PC-9 (cell line): ENCODE measurements around the gene FLYWCH1. TPM values are rescaled to one million over a fixed set of nuclear protein-coding genes. Genes with fewer than 3 reads are reported as not detected.

Experiments used
- BruUV-seq: library from RNA; stranded (reverse); fragments of 400-500 nt; replicated peaks from 2 replicates; lab custom pipeline; 2021; lab: Mats Ljungman, UMichigan
- CTCF ChIA-PET: fragments of 300-600 bp; sonication (Branson Sonifier 250); formaldehyde crosslinking; loops from one replicate; lab custom pipeline; 2022; ENCODE audit warnings: antibody characterized with exemption; lab: Charles Lee
- POLR2A ChIA-PET: fragments of 300-600 bp; sonication (Branson Sonifier 250); formaldehyde crosslinking; loops from one replicate; lab custom pipeline; 2022; ENCODE audit warnings: antibody characterized with exemption; ENCODE audit not compliant: unreplicated experiment; lab: Charles Lee
- DNase-seq, 2 experiments: peaks; one replicate each; pipeline versions ENCODE4 v3.0.0 to v3.0.0-alpha.2; 2015 to 2022; ENCODE audit warnings: mixed read lengths in 1 of 2
- H2AFZ ChIP-seq: fragments of 200-600 bp; sonication (generic); 2 replicates; pipeline ENCODE4 v1.8.1; 2017; ENCODE audit warnings: antibody characterized with exemption
- H3F3A ChIP-seq: fragments of 200-600 bp; sonication (generic); 2 replicates; pipeline ENCODE4 v1.8.1; 2017; ENCODE audit warnings: antibody characterized with exemption, mild to moderate bottlenecking, low read depth; ENCODE audit not compliant: insufficient read depth
- H3K27ac ChIP-seq: fragments of 200-600 bp; sonication (generic); 2 replicates; pipeline ENCODE4 v1.6.1; 2016; ENCODE audit warnings: mixed run types
- H3K27me3 ChIP-seq: fragments of 200-600 bp; sonication (generic); 2 replicates; pipeline ENCODE4 v1.6.1; 2016; ENCODE audit warnings: low read depth, mixed run types; ENCODE audit not compliant: insufficient read depth
- H3K36me3 ChIP-seq: fragments of 200-600 bp; sonication (generic); 2 replicates; pipeline ENCODE4 v1.6.1; 2016; ENCODE audit warnings: low read depth, mixed run types
- H3K4me1 ChIP-seq: fragments of 200-600 bp; sonication (generic); replicated peaks from 2 replicates; pipeline ENCODE4 v1.6.1; 2016; ENCODE audit warnings: mixed run types; ENCODE audit not compliant: insufficient read depth
- H3K4me2 ChIP-seq: fragments of 200-600 bp; sonication (generic); 2 replicates; pipeline ENCODE4 v1.6.1; 2017; ENCODE audit warnings: mixed run types
- H3K4me3 ChIP-seq: fragments of 200-600 bp; sonication (generic); 2 replicates; pipeline ENCODE4 v1.6.1; 2016; ENCODE audit warnings: mixed run types
- H3K79me2 ChIP-seq: fragments of 200-600 bp; sonication (generic); 2 replicates; pipeline ENCODE4 v1.6.1; 2017; ENCODE audit warnings: low read depth, mixed run types
- H3K9me2 ChIP-seq: fragments of 200-600 bp; sonication (generic); 2 replicates; pipeline ENCODE4 v1.8.1; 2017; ENCODE audit warnings: mild to moderate bottlenecking; ENCODE audit not compliant: insufficient read depth
- H3K9me3 ChIP-seq: fragments of 200-600 bp; sonication (generic); 2 replicates; pipeline ENCODE4 v1.8.1; 2016; ENCODE audit warnings: low read depth; ENCODE audit not compliant: insufficient read depth
- H4K20me1 ChIP-seq: fragments of 200-600 bp; sonication (generic); 2 replicates; pipeline ENCODE4 v1.8.1; 2017; ENCODE audit not compliant: insufficient read depth
- EZH2 ChIP-seq: fragments of 200-600 bp; sonication (generic); IDR thresholded peaks from 2 replicates; pipeline ENCODE4 v1.8.0; 2017; ENCODE audit warnings: antibody characterized with exemption, low read depth
- intact Hi-C: fragments of 100-400 bp; cut with micrococcal nuclease; formaldehyde crosslinking; loops from one replicate; pipeline ENCODE4 v1.10.0; 2022; ENCODE audit not compliant: unreplicated experiment
- total RNA-seq: library from RNA; stranded (reverse); gene quantifications from 2 replicates; pipeline ENCODE4 v1.2.3, GENCODE V29; 2021
- TF ChIP-seq, protein P1 (sequence below): fragments of 200-600 bp; sonication (generic); conservative IDR thresholded peaks from 2 replicates; pipeline ENCODE4 v1.6.1; 2017; ENCODE audit warnings: mixed run types, antibody characterized with exemption, mild to moderate bottlenecking, moderate library complexity

Gene FLYWCH1
- total RNA-seq, 1 experiment from 2014 or later, result 79.9 TPM

- Histone ChIP-seq H3F3A (peaks cover 31% of the 10 kb centered on the region; the same call in 1 of the 2 replicates), H3K9me3 (no peaks in the 10 kb centered on the region), H3K4me3 (peak within 1 kb of the TSS; percentile 77), H3K9me2 (no peaks in the 10 kb centered on the region), H3K36me3 (no peaks in the 10 kb centered on the region), H3K4me1 (peaks cover 5% of the 10 kb centered on the region), H3K4me2 (peak within 1 kb of the TSS; percentile 96), H3K27ac (no peak within 1 kb of the TSS), H3K27me3 (no peaks in the 10 kb centered on the region), H3K79me2 (peaks cover 6% of the 10 kb centered on the region; the same call in 1 of the 2 replicates), H4K20me1 (no peaks in the 10 kb centered on the region), H2AFZ (peak within 1 kb of the TSS; percentile 82)
- intact Hi-C loops, result loop anchor here (10.0 kb wide), 1 partner anchor 84 kb away; the partner anchor contains the start of gene FLYWCH2
- ChIA-PET CTCF (interaction anchor here (0.6 kb wide), 1 partner anchor 56 kb away, joined by 3 read pairs; no protein-coding TSS in a partner anchor), POLR2A (interaction anchor here (0.6 kb wide), 1 partner anchor 826 kb away, joined by 8 read pairs; no protein-coding TSS in a partner anchor)
- peak; percentile 68 to 95 for DNase-seq
- BruUV-seq, result no TSS peak
- TF ChIP-seq EZH2, result no peak
- TF ChIP-seq, protein P1, sequence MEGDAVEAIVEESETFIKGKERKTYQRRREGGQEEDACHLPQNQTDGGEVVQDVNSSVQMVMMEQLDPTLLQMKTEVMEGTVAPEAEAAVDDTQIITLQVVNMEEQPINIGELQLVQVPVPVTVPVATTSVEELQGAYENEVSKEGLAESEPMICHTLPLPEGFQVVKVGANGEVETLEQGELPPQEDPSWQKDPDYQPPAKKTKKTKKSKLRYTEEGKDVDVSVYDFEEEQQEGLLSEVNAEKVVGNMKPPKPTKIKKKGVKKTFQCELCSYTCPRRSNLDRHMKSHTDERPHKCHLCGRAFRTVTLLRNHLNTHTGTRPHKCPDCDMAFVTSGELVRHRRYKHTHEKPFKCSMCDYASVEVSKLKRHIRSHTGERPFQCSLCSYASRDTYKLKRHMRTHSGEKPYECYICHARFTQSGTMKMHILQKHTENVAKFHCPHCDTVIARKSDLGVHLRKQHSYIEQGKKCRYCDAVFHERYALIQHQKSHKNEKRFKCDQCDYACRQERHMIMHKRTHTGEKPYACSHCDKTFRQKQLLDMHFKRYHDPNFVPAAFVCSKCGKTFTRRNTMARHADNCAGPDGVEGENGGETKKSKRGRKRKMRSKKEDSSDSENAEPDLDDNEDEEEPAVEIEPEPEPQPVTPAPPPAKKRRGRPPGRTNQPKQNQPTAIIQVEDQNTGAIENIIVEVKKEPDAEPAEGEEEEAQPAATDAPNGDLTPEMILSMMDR, result no peak
These were observed 57.2 kb downstream of the FLYWCH1 start, which contains the start of gene PAQR4 for GRCh38 chr16:2968738-2969544. TSS of gene PAQR4 (plus strand) at chr16:2969348. CDS start at chr16:2969675, 327 bp downstream.

GRCh38 chr16:2969545-2970521, 58.1 kb downstream of the FLYWCH1 start:
- no peaks in the 10 kb centered on the region for H3K36me3 ChIP-seq
- peaks cover 6% of the 10 kb centered on the region; the same call in 1 of the 2 replicates for H3K79me2 ChIP-seq
- POLR2A ChIA-PET, result interaction anchor here (0.5 to 0.6 kb wide), 4 partner anchors 51 to 825 kb away, joined by 3 to 8 read pairs (median 4); no protein-coding TSS in a partner anchor
- no peaks in the 10 kb centered on the region; the same call in 1 of the 2 replicates for H4K20me1 ChIP-seq
- H2AFZ ChIP-seq, result peak overlapping the region; percentile 82
- intact Hi-C loops, result loop anchor here (1.0 to 10.0 kb wide), 2 partner anchors 53 to 85 kb away; partner anchors contain the start of genes FLYWCH2 and HCFC1R1
- no peaks in the 10 kb centered on the region for H3K9me3 ChIP-seq
- H3K9me2 ChIP-seq, result no peaks in the 10 kb centered on the region
- H3K4me3 ChIP-seq, result peak overlapping the region; percentile 77
- peaks cover 5% of the 10 kb centered on the region for H3K4me1 ChIP-seq
- no peak overlapping the region for H3K27ac ChIP-seq
- H3K27me3 ChIP-seq, result no peaks in the 10 kb centered on the region
- peaks cover 23% of the 10 kb centered on the region; the same call in 1 of the 2 replicates for H3F3A ChIP-seq
- peak overlapping the region; percentile 96 for H3K4me2 ChIP-seq
- DNase-seq, result peak; percentile 60 to 88
- CTCF ChIA-PET, result interaction anchor here (0.5 to 0.8 kb wide), 4 partner anchors 10 to 57 kb away, joined by 3 read pairs; no protein-coding TSS in a partner anchor
- TF ChIP-seq, protein P1, result peak; percentile 62
- no peak for TF ChIP-seq EZH2
- TSS peak; percentile 32 for BruUV-seq
